Stimulated activated CD4-positive, alpha-beta T cell treated with anti-CD3 and anti-CD28 coated beads, Interleukin-1b, Interleukin-23, amount 100 ng/mL, for 48 hours (primary cell): ENCODE results near the gene WDR4.
A peak's percentile ranks its signal among the peaks of the same experiment; 100 is the strongest.
"Not testable (repeated sequence)": the region's sequence is repeated elsewhere in the genome, so short reads cannot be mapped to it uniquely, and the experiment has no call there.

Experiments
- DNase-seq: peaks from one replicate; pipeline ENCODE4 v3.0.0-alpha.2; 2020

WDR4 gene

GRCh38 chr21:42878993-42879787 is at the start of gene WDR4:
Gene WDR4 (minus strand): TSS chr21:42879539. CDS start chr21:42879495, 44 bp downstream.
- DNase-seq, result peak; percentile 99

GRCh38 chr21:42927474-42928200 is 48.3 kb upstream of the WDR4 start:
- not testable (repeated sequence) for DNase-seq

GRCh38 chr21:42925114-42925926 is 46.0 kb upstream of the WDR4 start, which contains the start of gene ERVH48-1:
Gene ERVH48-1 (minus strand): TSS chr21:42925630. CDS start chr21:42919006, 6,624 bp downstream.
- no peak for DNase-seq

GRCh38 chr21:42924433-42924751 is 45.1 kb upstream of the WDR4 start:
- DNase-seq, result no peak

GRCh38 chr21:42923553-42924432 is 44.5 kb upstream of the WDR4 start:
- DNase-seq, result peak; percentile 80

GRCh38 chr21:42922918-42923317 is 43.6 kb upstream of the WDR4 start:
- no peak for DNase-seq

GRCh38 chr21:42921927-42922326 is 42.6 kb upstream of the WDR4 start:
- DNase-seq, result no peak

GRCh38 chr21:42918291-42918690 is 39.0 kb upstream of the WDR4 start:
- no peak for DNase-seq

- DNase-seq, result no peak
These were observed 34.1 kb upstream of the WDR4 start for GRCh38 chr21:42913476-42913875.

GRCh38 chr21:42911920-42912319 is 32.6 kb upstream of the WDR4 start:
- not testable (repeated sequence) for DNase-seq

- DNase-seq, result not testable (repeated sequence)
These were observed 29.1 kb upstream of the WDR4 start for GRCh38 chr21:42908484-42908883.

- no peak for DNase-seq
These were observed 26.9 kb upstream of the WDR4 start for GRCh38 chr21:42906233-42906632.

- DNase-seq, result no peak
These were observed 25.9 kb upstream of the WDR4 start for GRCh38 chr21:42905195-42905594.

- no peak for DNase-seq
These were observed 24.5 kb upstream of the WDR4 start for GRCh38 chr21:42903817-42904216.

GRCh38 chr21:42900446-42900845 is 21.1 kb upstream of the WDR4 start:
- DNase-seq, result no peak

GRCh38 chr21:42892931-42893755 is 13.8 kb upstream of the WDR4 start, which contains the start of gene NDUFV3:
Gene NDUFV3 (plus strand): TSS chr21:42893309. CDS start chr21:42893334, 25 bp downstream.
- peak; percentile 100 for DNase-seq

- DNase-seq, result no peak
These were observed 13.2 kb upstream of the WDR4 start for GRCh38 chr21:42892582-42892930.

GRCh38 chr21:42887326-42887725 is 8.0 kb upstream of the WDR4 start:
- DNase-seq, result no peak

- no peak for DNase-seq
These were observed 4.6 kb upstream of the WDR4 start for GRCh38 chr21:42883921-42884320.

GRCh38 chr21:42880352-42880751 is 1.0 kb upstream of the WDR4 start:
- no peak for DNase-seq

GRCh38 chr21:42878678-42878992 is 704 bp downstream of the WDR4 start:
- DNase-seq, result no peak

GRCh38 chr21:42875811-42876210 is 3.5 kb downstream of the WDR4 start:
- not testable (repeated sequence) for DNase-seq
